ENCODE data around the gene MTX1.

Gene MTX1

GRCh38 chr1:155255243-155256007 lies 46.9 kb downstream of the MTX1 start, which contains the start of gene ENTREP3:
Gene ENTREP3 (minus strand): TSS chr1:155255483. CDS start chr1:155254877, 606 bp downstream.
- in situ Hi-C loops (cut with MboI; ENCODE audit: low sequenced_read_pairs) = no loop called here

GRCh38 chr1:155256058-155256852 lies 47.8 kb downstream of the MTX1 start:
- in situ Hi-C loops (cut with MboI; ENCODE audit: low sequenced_read_pairs) = no loop called here

GRCh38 chr1:155260276-155260675 lies 51.8 kb downstream of the MTX1 start:
- in situ Hi-C loops (cut with MboI; ENCODE audit: low sequenced_read_pairs) = no loop called here

DNA sequence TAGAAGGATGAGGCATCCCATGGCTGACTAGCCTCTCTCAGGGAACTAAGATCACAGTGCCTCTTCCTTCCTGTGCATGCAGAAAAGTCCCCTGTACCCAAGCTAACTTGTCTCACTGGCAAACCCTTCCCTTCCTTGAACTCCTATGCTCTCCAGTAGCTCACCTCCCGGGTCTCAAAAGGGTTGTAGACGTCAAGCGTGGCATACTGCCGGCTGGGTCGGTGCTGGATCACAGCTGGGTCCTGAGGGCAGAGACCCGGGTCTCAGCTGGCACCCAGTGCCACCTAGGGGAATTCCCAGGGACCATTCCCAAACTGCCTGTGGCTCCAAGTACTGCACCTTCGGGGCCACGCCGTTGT lies 53.0 kb downstream of the MTX1 start:
- in situ Hi-C loops (cut with MboI; ENCODE audit: low sequenced_read_pairs) = no loop called here

DNA sequence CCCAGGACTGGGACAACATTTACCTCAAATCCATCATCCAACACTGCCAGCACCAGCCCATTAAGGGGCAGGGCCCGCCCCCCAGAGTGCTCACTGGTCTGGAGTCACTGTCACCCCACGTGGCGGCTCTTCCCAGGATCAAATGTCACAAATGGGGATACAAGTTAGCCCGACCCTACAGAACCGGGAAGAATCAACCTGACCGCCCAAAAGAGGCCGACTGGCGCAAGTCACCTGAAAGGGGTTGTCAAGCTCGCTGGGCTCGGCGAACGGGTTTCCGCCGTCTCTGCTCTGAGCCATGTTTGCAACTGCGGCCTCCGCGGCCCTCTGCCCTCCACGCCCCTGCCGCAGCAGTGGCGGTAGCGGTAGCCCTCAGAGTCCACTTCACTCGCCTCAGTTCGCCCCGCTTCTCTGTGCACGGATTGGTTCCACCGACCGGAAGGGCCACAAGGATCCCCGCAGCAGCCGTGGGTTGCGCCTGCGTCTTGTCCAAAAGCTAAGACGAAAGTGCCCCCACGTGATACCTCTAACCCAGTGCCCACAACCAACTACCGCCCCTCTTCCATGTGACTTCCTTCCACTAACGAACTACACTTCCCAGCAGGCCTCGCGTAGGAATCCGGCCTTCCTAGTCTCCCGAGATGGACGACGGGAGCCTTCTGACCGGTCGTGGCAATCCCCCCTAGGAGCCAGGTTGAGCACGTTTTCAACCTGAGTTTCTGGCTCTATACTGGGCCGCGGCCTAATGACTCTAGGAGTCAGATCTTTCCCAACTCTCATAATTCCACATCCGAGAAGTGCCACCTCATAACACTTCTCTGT lies 53.6 kb downstream of the MTX1 start, which contains the start of gene SCAMP3:
Gene SCAMP3, minus strand, starts transcription at position 509 of the 822 bp plus-strand sequence. Its CDS starts 209 bp downstream, at position 300.
- in situ Hi-C loops (cut with MboI; ENCODE audit: low sequenced_read_pairs) = no loop called here

DNA sequence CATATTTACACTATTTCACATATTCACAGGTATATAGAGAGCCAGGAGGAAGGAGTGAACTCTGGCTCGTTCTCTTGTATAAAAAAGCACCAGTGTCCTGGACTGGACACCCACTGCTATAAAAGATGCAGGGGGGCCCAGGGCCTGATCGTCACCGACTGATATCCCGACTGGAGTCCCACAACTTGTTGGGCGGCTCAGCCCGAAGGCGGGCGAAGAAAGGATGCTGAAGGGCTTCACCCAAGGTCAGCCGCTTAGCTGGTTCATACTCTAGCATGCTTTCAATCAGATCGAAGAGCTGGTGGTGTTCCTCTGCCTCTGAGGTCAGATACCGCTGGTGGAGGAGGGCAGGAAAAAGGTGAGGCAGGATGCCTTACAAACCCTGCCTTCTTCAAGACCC lies 54.6 kb downstream of the MTX1 start:
- in situ Hi-C loops (cut with MboI; ENCODE audit: low sequenced_read_pairs) = no loop called here
